Cardiac septum (tissue), 1 donor: Measurements from ENCODE around the gene EIF4G1. TPM values are rescaled to one million over a fixed set of nuclear protein-coding genes. Genes with fewer than 3 reads are reported as not detected.

ENCODE experiments used
- DNase-seq: peaks from one replicate; pipeline ENCODE4 v3.0.0-alpha.2; 2020; ENCODE audit warnings: low spot score
- intact Hi-C: fragments of 100-400 bp; cut with DNase I; formaldehyde crosslinking; loops from one replicate; pipeline ENCODE4 v1.14.0; 2022
- total RNA-seq: library from RNA; stranded (reverse); fragmentation: NEBNext Ultra II Directional; extraction: Animal tissue kit (Norgen Biotek cat#: 25700); gene quantifications from one replicate; pipeline ENCODE4 v1.2.1, GENCODE V29; 2021
- donor health status: DM: no; HTN: no; CAD: no.

The EIF4G1 gene
- total RNA-seq, 1 donor from 2014 or later, result 284 TPM

- intact Hi-C loops, result loop anchor here (5.0 kb wide), 1 partner anchor 357 kb away; no protein-coding TSS in a partner anchor
- DNase-seq, result no peak
These were observed 45.9 kb downstream of the EIF4G1 start for GRCh38 chr3:184360070-184360928.

- intact Hi-C loops, result loop anchor here (5.0 kb wide), 1 partner anchor 356 kb away; no protein-coding TSS in a partner anchor
- DNase-seq, result no peak
These were observed 46.6 kb downstream of the EIF4G1 start for GRCh38 chr3:184360929-184361531.

DNA sequence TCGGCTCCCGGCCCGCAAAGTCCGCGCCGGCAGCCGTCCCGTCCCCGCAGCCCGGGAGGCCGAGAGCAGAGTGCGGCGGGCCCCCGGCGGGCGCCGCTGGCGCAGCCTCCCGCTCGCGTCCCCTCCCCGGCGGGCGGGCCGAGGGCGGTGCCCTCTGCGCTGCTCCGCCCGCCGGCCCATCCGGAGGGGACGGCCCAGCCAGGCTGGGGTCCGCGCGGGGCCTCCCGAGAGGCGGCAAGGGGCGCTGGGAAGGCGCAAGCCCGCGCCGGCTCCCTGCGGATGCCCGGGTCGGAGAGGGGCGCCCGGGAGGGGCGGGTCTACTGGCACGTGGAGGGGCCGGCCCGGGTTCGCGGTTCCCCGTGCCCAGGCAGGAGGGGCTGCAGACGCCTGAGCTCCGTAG is 47.1 kb downstream of the EIF4G1 start, which contains the start of the genes CLCN2 and POLR2H:
CLCN2 (minus strand) TSS at position 74 of the 400 bp plus-strand sequence. CDS start 126 bp downstream, outside the sequence.
POLR2H (plus strand) TSS at position 179 of the 400 bp plus-strand sequence. CDS start 1,783 bp downstream, outside the sequence.
- intact Hi-C loops, result loop anchor here (5.0 kb wide), 1 partner anchor 356 kb away; no protein-coding TSS in a partner anchor
- DNase-seq, result no peak

- no peak for DNase-seq
- intact Hi-C loops, result loop anchor here (2.0 to 5.0 kb wide), 3 partner anchors 25 to 355 kb away; partner anchors contain the start of genes EIF4G1 and FAM131A
These were observed 47.7 kb downstream of the EIF4G1 start for GRCh38 chr3:184361932-184362667.

- intact Hi-C loops, result loop anchor here (2.0 to 5.0 kb wide), 3 partner anchors 26 to 354 kb away; partner anchors contain the start of genes EIF4G1 and FAM131A
- DNase-seq, result peak; percentile 97
These were observed 48.5 kb downstream of the EIF4G1 start for GRCh38 chr3:184362668-184363546.

DNA sequence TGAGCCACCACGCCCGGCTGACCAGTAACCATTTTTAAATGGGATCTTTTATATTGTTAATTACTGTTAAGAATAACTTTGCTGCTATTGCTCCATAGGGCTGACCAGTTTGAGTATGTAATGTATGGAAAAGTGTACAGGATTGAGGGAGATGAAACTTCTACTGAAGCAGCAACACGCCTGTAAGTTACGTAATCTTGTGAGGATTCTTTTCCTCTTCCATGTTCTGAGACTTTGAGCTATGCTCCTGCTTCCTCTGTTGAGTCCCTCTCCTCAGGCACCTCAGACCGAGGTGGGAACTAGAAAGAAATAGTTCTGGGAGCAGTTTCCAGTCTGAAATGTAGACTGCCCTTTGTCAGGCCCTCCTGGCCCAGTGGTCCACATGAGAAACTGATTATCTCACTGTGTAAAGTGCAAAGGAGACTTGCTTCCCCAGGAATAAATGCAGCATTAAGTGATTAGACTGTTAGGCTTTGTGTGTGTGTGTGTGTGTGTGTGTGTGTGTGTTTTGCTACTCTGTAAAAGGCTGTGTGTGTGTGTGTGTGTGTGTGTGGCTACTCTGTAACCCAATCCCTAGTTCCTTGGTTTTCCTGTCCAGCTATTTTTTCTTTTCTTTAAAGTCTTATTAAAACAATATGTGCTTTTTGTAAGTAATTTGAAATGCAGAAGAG is 52.3 kb downstream of the EIF4G1 start:
- intact Hi-C loops, result no loop called here
- no peak for DNase-seq

DNA sequence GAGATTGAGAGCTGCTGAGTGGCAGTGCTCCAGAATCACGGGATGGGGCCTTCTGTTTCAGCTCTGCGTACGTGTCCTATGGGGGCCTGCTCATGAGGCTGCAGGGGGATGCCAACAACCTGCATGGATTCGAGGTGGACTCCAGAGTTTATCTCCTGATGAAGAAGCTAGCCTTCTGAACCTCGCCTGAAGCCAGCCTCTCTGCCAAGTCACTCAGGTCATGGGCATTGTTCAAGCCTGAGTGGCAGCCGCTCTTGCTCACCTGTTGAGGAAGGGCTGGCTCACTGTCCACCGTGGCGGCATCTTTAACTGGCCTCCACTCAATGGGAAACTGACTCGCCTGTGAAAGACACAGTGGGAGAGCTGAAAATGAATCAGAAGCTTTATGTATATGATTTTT is 53.7 kb downstream of the EIF4G1 start:
- no peak for DNase-seq
- intact Hi-C loops, result no loop called here

GRCh38 chr3:184368586-184369183 is 54.3 kb downstream of the EIF4G1 start:
- DNase-seq, result no peak

GRCh38 chr3:184371570-184372018 is 57.2 kb downstream of the EIF4G1 start:
- intact Hi-C loops, result loop anchor here (1.0 to 5.0 kb wide), 5 partner anchors 46 to 406 kb away; no protein-coding TSS in a partner anchor
- DNase-seq, result no peak

More at GRCh38 chr3:184368586-184369183, 54.3 kb downstream of the EIF4G1 start:
- intact Hi-C loops, result no loop called here

DNA sequence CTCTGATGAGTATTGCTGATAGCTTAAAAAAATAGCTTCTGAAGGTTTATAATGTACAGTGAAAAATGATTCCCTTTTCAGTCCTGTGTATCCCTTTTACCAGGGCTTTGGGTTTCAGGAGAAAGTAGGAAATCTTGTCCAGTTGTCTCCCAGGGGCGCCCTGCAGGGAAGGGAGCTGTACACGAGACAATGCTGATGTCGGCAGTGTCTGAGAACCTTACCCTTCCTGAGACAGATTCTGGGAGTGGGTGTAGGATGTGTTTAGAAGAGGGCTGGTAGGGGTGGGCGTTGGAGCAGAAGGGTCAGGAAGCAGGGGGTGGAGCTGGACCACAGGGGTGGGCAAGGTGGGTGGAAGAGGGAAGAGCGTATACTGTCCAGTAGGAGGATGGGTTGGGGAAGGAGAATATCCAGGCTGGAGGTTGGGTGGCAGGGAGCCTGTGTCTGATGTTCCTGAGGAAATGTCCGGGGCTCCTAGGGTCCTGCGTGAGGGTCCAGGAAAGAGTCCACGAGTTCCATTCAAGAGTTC is 58.0 kb downstream of the EIF4G1 start:
- no peak for DNase-seq
- intact Hi-C loops, result loop anchor here (5.0 kb wide), 3 partner anchors 45 to 405 kb away; no protein-coding TSS in a partner anchor

DNA sequence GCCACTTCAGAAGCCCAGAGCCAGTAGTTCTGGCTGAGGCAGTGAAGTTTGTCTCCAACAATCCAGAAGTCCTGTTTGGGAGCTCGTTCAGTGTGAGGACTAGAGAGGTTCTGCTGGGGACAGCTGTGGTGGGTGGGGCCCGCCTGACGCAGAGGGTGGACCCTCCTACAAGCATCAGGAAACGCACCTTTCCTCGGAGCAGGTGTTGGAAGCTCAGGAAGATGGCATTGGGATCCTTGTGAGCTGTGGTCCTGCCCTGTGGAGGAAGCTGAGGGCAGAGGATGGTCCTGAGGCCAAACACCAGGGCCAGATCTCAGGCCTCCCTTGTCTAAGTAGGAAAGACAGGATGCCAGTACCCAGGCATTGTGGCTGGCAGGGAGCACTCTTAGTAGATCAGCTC is 58.5 kb downstream of the EIF4G1 start:
- intact Hi-C loops, result loop anchor here (5.0 kb wide), 3 partner anchors 44 to 404 kb away; no protein-coding TSS in a partner anchor
- no peak for DNase-seq

DNA sequence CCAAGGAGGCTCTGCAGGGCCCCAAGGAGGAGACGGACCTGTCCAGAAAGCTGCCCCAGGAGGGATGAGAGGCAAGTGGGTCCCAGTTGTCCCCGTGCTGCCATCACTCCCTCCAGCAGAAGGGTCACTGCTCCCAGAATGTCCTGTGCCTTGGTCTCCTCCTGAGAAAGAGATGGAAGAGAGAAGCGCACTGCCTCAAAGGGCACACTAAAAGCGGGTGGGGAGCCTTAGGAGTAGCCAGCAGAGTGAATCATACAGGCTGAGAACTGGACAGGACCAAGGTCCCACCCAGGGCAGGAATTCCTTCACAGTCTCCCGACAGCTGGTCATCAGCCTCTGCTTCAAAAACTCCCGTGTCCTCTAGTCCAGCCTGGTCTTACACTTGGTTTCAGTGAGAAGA is 59.0 kb downstream of the EIF4G1 start:
- no peak for DNase-seq
- intact Hi-C loops, result loop anchor here (5.0 kb wide), 3 partner anchors 44 to 404 kb away; no protein-coding TSS in a partner anchor

- intact Hi-C loops, result no loop called here
- DNase-seq, result no peak
These were observed 61.5 kb downstream of the EIF4G1 start for GRCh38 chr3:184375747-184376461.

GRCh38 chr3:184377374-184377773 is 63.0 kb downstream of the EIF4G1 start:
- no peak for DNase-seq
- intact Hi-C loops, result no loop called here

- DNase-seq, result peak; percentile 74
- intact Hi-C loops, result no loop called here
These were observed 63.6 kb downstream of the EIF4G1 start, which contains the start of gene THPO for GRCh38 chr3:184377882-184378445. Gene THPO, minus strand, starts transcription at chr3:184378207. Its CDS starts 1,948 bp downstream, at chr3:184376259.
